KMS-11 (cell line): ENCODE measurements around the gene STRN4.

ENCODE experiments used
- H2AFZ ChIP-seq: fragments of 200-600 bp; sonication (generic); 2 replicates; pipeline ENCODE4 v1.6.1; 2016; ENCODE audit warnings: antibody characterized with exemption, mixed run types, low read depth
- H3K27ac ChIP-seq: fragments of 200-600 bp; sonication (generic); 2 replicates; pipeline ENCODE4 v1.6.1; 2016; ENCODE audit warnings: mild to moderate bottlenecking, mixed run types
- H3K27me3 ChIP-seq: fragments of 200-600 bp; sonication (generic); 2 replicates; pipeline ENCODE4 v1.6.1; 2017; ENCODE audit warnings: mild to moderate bottlenecking, low read depth, mixed run types, moderate library complexity; ENCODE audit not compliant: insufficient read depth
- H3K36me3 ChIP-seq: fragments of 200-600 bp; sonication (generic); 2 replicates; pipeline ENCODE4 v1.6.1; 2017; ENCODE audit warnings: mild to moderate bottlenecking, mixed run types; ENCODE audit not compliant: insufficient read depth
- H3K4me1 ChIP-seq: fragments of 200-600 bp; sonication (generic); 2 replicates; pipeline ENCODE4 v1.6.1; 2016; ENCODE audit warnings: mild to moderate bottlenecking, low read depth, mixed run types; ENCODE audit not compliant: poor library complexity, severe bottlenecking
- H3K4me2 ChIP-seq: fragments of 200-600 bp; sonication (generic); 2 replicates; pipeline ENCODE4 v1.7.0; 2016; ENCODE audit warnings: mild to moderate bottlenecking, mixed run types
- H3K4me3 ChIP-seq: fragments of 200-600 bp; sonication (generic); IDR thresholded peaks from 2 replicates; pipeline ENCODE4 v1.6.1; 2017; ENCODE audit warnings: low read depth, low read length, mixed read lengths; ENCODE audit not compliant: insufficient read depth
- H3K79me2 ChIP-seq: fragments of 200-600 bp; sonication (generic); 2 replicates; pipeline ENCODE4 v1.6.1; 2016; ENCODE audit warnings: low read depth, mixed run types; ENCODE audit not compliant: insufficient read depth
- H3K9ac ChIP-seq: fragments of 200-600 bp; sonication (generic); 2 replicates; pipeline ENCODE4 v1.6.1; 2016; ENCODE audit warnings: mild to moderate bottlenecking, mixed run types
- H4K20me1 ChIP-seq: fragments of 200-600 bp; sonication (generic); 2 replicates; pipeline ENCODE4 v1.6.1; 2016; ENCODE audit warnings: mild to moderate bottlenecking, mixed run types; ENCODE audit not compliant: insufficient read depth
- CTCF ChIP-seq: fragments of 200-600 bp; sonication (generic); conservative IDR thresholded peaks from 2 replicates; pipeline ENCODE4 v1.6.1; 2017; ENCODE audit warnings: low read depth, mild to moderate bottlenecking, antibody characterized with exemption, low read length, moderate library complexity, mixed read lengths

Gene STRN4

GRCh38 chr19:46670813-46671212 is 75.4 kb downstream of the STRN4 start:
- no peak for TF ChIP-seq CTCF
- no peaks in the 10 kb centered on the region for H3K36me3 ChIP-seq
- H3K4me3 ChIP-seq = no peak overlapping the region
- no peaks in the 10 kb centered on the region for H3K79me2 ChIP-seq
- no peaks in the 10 kb centered on the region; the same call in 1 of the 2 replicates for H3K27me3 ChIP-seq
- H3K4me1 ChIP-seq = no peaks in the 10 kb centered on the region
- H4K20me1 ChIP-seq = no peaks in the 10 kb centered on the region
- H3K4me2 ChIP-seq = no peak overlapping the region
- no peak overlapping the region for H3K9ac ChIP-seq
- no peak overlapping the region for H2AFZ ChIP-seq
- H3K27ac ChIP-seq = no peak overlapping the region
